NCI-H128 (cell line): ENCODE data around the gene VAX1.

Source experiments
- DNase-seq: peaks from one replicate; lab custom pipeline; 2025; ENCODE audit not compliant: unreplicated experiment; lab: John Stamatoyannopoulos, UW

Gene VAX1

DNA sequence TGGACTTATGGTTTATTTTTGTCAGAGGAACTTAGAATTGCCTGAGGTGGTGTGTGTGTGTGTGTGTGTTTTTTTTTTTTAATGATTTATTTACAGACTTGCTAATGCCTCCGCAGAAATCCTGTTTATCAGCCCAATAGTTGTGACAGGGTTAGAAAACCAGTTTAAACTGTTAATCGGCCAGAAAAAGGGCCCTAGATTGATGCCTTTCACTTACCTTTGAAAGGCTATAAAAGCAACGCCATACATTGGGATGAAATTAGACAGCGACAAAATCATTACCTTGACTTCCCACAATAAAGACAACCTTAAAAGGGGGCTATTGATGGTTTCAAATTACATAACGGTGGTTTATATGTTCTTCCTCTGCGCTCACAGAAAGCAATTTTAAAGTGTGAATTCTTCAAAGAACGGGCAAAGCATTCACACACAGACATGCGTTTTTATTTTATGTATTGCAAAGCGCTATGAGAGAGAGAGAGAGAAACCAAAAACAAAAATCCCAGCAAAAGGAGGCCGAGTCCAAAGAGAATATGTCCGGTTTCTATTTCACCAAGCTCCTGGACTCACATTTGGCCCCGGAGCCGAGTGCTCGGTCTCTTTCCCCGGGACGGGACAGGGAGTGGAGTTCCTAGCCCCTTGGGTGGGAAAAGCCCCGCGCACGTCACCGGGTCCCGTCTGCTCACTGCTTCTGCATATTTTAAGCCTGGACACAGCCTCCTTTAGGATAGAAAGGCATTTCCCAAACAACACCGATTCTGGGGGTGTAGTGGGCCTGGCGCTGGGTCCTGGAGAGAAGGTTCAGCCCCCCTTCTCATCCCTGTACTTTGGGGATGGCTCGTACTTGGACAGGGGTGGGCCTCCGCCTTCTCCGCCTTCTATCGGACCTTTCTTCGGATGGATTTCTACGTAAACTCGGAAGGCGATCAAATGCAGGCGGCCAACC is 26.8 kb upstream of the VAX1 start:
- DNase-seq: no peak

DNA sequence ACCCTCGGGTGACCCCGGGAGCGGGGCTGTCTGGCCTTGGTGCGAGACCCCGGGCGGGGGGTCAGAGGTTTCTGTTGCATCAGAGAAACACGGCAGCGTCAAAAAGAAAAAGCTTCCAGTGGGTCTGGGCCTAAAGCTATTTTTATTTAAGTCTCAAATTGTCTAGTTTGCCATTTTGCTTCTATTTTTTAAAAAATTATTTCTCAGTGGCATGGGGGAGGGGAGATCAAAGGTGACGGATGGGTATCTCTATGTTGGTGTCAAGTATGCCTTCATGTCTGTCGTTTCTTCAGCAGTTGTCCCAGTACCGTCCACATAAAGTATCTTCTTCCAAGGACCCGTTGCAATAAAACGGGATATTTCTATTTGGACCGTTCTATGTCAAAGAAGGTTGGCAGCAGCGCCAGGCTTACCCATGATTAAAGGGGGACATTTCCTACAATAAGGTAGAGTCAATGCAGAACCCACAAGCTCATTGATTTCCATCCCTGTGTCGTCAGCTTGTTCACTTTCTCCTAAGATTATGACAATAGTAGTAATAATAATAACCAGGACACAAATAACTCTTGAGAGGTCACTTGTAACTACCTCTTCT is 26.0 kb upstream of the VAX1 start:
- no peak for DNase-seq

DNA sequence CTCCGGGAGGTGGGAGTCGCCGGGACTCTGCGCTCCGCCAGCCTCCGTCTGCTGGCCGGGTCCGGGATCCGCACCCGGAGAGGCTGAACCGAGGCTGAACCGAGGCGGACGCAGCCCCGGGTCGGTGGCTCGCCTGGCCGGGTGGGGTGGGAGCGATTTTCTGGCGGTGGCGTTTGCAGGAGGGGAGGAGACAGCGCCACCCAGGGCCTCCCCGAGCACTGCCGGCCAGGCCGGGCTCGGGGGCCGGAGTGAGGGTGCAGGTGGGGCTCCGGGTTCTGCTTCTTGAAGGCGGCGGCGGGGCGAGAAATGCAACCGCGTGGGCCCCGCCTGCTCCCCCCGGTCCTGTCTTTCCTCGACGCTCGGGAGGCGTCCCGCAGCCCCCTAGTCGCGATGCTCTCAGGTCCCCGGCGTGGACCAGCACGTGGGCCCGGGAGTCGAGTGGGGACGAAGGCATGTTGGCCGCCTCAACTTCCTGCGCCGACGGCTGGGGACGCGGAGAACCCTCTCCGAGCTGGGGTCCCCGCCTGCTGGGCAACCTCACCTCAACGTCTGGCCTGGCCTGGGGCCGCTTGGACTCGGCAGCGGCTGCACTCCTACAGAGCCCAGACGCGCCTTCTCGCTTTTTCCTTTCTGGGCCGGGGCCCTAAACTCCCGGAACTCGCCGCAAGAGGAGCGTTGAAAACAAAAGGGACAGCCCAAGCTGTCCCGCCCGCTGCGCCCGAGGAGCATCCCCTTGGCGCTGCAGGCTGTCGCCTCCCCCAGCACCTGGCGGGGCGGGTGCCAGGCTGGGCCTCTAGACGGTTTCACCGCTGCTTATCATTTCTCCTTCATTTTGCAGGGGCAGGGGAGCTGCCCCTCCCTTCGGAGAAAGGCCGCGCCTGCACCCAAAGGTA is 25.2 kb upstream of the VAX1 start:
- no peak for DNase-seq

DNA sequence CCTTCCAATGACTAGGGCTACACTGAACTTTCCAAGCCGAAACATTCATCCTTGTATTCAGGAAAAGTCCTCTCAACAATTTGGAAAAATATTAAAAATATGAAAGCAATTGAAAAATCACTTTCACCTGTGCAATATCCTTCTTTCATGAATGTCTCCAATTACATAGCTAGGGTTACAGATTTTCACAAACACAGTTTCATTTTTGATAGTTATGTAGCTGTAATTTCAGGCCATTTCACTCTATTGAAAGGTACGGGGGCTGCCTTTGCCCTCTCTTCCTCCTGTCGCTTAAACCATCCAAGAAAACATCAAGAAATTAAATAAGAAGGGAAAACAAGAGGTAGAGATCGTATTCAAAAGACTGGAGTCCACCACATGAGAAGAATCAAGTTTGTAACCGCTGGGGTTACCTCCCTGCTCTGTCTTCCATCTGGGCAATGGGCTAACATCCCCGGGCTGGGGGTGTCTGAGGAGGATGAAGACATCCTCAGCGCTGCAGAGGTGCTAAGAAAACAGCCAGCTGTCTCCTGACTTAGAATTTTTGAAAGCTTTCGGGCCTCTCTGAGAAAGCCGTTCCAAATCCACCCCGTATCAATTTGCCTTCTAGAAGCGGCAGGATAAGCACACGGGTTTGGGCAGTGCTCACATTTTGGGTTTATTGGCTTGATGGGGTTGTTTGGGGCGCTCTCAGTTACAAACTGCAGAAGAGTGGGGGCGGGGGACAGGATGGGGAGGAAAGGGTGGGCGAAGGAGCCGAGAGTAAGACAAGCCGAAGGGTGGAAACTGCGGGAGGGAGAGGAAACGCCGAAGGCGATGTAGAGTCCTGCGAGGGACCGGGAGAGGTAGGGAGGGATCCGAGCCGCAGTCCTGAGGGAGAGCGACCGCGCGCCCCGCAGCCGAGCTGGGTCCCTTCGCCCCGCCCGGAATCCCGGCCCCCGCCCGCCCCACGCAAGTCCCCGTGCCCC is 24.3 kb upstream of the VAX1 start:
- DNase-seq: no peak

DNA sequence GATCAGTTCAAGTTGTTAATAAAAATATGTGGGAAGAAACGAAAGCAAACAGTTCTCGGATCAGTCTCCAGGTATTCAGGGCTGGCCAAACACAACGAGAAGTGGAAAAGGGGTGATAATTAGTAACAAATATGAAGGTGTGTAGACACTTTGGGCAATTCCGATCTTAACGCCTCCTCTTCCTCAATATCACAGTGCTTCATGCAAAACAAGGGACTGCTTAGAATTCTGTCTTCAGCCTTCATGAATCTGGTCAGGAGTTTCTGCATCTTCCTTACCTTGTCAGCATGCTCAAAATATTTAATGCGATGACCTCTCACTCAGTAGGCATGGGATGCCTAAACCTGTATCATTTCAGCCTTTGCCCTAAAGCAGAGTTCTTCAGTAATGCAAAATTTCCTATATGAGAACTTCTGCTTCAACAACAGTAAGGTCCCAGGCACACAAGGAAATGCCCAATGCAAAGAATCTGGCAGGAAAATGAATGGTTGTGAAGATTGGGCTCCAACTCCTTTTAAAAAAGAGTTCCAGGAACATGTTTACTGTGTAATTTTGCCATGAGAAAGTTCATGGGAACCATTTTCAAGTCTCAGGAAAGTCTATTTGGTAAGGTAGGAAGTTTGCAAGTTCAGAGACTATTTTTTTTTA is 23.4 kb upstream of the VAX1 start:
- no peak for DNase-seq

DNA sequence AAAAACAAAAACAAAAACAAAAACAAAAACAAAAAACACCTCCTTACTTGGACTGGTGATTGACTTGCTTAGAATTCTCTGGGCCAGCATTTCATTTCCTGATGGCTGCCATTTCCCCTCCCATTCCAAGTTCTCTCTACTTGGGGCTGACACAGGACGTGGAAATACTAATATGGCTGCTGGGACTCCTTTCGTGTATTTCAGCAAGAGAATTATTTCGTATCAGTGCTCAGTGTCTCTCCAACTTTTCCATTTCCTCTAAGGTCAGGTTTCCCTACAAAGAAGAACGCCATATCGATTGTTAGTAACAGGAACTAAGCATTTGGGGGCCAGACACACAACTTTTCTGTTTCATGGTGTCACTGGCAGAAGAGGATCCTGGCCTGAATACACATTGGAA is 22.5 kb upstream of the VAX1 start:
- DNase-seq: no peak

DNA sequence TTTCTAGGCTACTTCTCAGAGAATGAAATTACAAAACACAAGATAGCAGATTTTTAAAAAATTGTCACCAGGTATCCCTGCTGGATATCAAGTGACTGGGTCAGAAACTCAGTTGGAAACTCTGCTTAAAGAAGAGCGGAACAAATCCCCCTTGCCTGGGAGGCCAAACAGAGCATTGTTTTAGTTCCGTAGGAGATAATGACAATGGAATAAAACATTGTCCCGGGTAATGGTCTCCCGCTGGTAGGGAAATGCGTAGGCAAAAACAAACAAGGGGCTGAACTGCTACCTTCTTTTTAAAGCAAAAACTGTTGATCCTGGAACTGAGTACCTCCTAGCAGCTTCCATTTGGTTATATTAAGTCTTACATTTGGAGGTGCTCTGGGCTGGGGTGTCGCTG is 21.3 kb upstream of the VAX1 start:
- DNase-seq: no peak

DNA sequence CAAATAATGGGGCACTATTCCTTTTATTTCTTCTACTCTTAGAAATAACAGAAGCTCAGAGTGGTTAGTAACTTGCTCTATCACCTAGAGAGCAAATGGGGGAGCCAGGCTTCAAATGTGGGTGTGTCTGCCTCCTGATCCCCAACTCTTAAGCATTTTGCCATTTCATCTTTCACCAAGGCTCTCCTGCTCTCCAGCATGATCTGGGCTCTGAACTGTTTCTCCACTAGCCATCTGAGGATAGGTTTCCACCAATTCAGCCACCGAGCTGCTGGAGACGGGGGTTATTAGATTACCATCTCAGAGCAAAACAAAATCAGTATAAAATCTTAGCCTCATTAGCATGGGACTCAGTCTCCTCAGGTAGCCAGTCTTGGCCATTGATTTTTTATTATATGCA is 20.2 kb upstream of the VAX1 start:
- no peak for DNase-seq

DNA sequence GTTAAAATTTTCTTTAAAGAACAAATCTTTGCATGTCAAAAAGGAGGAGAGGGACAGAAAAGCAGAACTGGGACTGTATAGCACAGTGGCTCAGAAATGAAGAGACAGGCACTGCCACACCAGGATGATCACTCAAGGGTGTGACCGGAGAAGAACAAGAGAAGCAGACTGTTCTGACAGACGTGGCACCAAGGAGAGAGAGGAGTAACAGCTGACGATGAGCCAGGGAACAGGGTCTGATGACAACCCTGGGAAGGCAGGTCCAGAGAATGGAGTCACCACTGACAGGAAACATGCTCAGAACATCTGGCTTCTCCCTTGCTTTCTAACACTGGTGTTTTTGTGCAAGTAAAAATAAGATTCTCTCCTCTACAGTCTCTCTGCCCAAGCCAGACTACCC is 14.6 kb upstream of the VAX1 start:
- DNase-seq: no peak

DNA sequence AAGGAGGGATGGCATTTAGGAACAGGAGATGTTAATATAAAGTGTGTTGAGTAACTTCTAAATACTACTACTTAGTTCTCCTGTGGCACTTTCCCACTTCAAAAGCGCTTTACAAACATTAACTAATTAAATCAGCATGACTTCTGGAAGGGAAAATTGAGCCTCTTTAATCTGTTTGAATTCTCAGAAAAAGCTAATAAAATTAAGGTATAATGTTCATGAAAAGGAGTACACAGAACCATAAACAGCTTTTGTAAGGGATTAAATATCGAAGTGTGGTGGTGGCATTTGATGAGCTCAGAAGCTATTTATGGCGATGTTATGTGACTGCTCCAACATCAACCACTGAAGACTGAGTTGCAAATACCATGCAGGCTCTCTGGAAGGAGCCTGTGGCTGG is 10.2 kb upstream of the VAX1 start:
- no peak for DNase-seq

DNA sequence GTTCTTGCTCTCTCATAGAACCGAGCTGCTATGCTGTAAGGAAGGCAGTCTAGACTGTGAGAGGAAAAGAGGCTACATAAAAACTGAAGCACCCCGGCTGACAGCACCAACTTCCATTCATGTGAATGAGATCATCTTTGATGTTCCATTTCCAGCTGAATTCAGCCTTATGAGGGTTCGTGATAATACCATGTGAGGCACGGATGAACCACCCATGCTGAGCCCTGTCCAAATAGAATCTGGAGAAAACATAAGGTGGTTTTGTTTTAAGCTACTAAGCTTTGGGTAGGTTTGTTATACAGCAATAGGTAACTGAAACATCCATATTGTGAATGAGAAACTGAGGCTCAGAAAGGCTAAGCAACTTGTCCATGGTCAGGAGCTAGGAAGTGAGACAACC is 6.9 kb upstream of the VAX1 start:
- no peak for DNase-seq

DNA sequence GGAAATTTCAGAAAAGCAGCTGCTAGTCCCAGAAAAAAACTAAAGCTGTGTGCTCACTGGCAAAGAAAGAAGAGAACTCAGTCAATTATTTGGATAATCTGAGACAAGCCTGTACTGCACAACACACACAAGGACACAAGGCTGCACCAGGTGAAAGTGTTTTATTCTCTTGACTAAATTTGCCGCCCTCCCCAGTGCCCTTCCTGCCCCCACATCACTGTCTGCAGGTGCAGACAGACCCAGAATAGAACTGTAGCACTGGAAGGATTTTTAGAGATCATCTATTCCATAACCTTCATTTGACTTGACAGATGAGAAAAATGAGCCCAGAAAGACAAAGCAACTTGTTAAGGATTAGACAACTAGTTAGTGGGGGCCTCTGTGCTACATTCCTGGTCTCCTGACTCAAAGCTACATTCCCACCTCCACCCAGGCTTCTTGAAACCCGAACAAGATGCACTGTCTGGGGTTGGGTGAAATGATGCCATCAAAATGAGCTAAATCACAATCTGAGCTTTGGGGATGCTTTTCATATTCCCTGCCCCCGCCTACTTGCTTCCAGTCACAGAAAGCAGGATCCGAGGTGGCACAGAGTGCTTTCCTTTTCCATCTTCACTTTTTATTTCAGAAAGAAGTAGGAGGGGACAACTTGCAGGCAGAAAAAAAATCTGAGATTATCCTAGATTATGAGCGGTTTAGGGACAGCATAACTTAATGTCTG is 5.2 kb upstream of the VAX1 start:
- DNase-seq: no peak

DNA sequence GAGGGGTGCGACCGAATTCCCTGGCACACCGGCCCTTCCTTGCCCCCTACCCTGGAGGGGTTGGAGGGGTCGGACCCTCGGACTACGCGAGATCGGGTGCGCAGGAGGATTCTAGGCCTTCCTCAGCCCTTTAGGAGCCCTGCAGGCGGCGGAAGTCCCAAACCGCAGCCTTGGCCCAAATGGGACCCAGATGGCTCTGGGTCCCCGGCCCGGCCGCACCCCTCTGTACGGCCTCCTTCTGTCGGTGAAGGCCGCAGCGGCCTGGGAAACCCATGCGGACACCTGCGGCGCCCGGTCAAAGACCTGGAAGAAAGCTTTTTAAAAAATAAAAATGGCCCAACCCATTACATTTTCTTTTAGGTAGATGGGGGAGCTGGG is 2.4 kb upstream of the VAX1 start:
- DNase-seq: no peak

DNA sequence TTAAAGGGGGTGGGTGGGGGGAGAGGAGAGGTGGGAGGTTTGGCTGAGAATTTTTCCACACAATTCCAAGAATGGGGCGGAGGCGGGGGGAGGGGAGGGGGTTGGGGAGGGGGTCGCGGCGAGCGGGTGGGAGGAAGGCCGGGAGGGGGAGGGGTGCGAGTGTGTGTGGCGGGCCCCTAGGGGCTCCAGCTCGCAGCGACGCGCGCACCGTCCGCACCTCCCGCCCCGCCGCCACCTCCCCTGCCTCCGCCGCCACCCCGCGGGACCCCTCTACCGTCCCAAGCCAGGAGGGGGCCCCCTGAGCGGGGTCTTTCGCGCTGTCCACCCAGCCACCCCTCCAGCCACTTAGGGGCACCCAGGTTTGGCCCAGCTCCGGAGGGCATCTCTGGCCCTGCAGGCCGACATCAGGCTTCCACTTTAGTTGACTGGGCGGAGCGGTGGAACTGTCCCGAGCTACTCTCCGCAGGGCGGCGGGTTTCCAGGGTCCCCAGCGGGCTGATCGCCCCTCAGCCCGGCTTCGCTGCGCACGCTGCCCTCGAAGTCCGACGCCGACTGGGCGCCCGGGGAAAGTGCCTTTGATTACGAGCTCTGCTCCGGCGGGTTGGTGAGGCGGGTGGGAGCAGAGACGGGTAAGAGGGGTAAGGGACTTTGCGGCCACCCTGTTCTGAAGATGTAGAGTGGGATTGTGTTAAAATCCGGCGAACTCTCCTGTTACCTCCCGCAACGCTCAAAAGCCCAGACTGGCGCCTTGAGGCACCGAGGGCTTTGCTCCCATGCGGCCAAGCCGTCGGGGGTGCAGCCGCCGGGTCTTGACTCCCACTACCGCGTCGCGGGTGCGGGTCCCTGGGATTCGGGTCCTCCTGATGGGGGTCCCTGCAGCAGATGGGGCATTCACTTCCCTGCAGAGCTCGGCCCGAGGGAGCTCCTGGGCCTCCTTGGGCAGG is 1.8 kb upstream of the VAX1 start:
- DNase-seq: no peak

DNA sequence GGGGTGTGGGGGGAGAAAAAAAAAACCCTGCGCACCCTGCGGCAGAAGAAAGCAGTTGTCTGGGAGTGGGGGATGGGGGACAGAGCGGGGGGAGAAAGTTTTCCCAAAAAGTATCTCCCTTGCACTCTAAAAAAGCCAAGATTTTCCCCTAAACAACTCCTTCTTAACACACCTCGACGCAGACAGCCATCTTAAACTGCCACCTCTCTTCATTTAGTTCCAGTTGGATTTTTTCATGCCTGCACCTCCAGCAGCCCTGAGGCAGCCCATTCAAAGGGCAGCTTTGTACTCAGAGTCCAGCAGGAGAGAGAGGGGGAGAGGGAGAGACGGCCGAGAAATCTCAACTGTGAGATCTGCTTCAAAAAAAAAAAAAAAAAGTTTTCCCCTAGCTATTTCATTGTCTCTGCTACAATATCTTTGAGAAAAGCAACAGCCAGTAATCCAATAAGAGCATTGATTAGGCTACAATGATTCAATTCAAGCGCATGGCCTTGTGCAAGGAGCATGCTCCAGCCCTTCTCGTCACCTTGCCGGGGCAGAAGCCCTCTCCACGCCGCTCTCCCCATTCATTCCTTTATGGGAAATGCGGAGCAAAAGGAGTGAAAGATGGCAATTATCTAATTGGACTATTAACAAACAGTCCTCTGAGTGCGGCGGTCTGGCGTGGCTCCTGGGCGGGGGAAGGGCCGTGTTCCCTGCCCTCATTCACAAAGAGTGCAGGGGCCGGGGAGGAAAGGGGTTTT is 939 bp upstream of the VAX1 start:
- no peak for DNase-seq

DNA sequence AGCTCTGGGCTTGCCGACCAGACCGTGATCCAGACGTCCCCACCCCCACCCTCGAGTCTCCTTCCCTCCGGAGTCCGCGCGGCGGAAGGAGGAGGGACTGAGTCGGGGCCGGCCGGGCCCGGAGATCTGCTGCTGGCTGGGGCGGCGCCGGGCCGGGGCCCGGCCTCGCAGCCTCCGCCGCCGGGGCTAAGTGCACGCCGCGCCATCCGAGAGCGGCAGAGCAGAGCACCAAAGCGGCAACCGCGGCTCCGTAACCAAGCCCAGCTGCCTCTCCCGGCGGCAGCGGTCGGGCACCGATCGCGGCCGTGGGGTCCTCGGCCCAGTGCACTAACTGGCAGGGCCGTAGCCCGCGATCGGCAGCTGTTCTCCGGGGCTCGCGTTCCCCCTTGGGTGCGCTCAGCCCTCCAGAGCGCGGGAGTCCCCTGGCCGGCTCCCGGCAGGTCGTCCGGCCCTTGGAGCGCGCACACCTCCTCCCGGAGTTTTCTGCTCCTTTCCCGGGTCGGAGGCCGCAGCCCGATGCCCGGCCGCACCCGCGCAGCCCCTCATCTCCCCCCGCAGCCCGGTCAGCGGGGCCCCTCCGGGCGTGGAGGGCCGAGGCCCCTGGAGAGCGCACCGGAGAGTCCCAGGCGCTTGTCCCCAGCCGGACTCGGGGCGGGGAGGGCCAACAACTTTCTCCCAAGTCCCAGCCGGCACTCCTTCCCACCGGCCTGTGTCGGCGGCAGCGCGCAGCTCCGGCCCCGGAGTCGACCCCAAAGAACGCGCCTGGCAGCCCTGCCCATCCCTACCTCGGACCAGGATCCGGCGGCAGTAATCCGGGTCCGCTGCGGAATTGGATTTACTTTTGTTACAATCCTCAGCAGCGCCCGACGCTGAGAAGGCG is 799 bp downstream of the VAX1 start:
- no peak for DNase-seq
